IMR-90 (cell line): Measurements from ENCODE around the gene FAM149A. TPM values are rescaled to one million over a fixed set of nuclear protein-coding genes. Genes with fewer than 3 reads are reported as not detected.

ENCODE experiments used
- ATAC-seq: fragments of 200-7000 bp; cut with Tn5 transposase; 2 replicates; pipeline ENCODE4 v1.9.1; 2020; ENCODE audit warnings: low read depth, mild to moderate bottlenecking, moderate library complexity
- BruUV-seq: library from RNA; stranded (reverse); fragments of 400-500 nt; replicated peaks from 2 replicates; lab custom pipeline; 2021; lab: Mats Ljungman, UMichigan
- CTCF ChIA-PET: fragments of 300-600 bp; formaldehyde crosslinking; extraction: SDS; loops from one replicate; lab custom pipeline; 2021; ENCODE audit warnings: antibody characterized with exemption; lab: Yijun Ruan, JAX
- POLR2A ChIA-PET: fragments of 300-600 bp; sonication (Branson Sonifier 250); formaldehyde crosslinking; loops from one replicate; lab custom pipeline; 2022; ENCODE audit warnings: antibody characterized with exemption; ENCODE audit not compliant: unreplicated experiment; lab: Charles Lee
- DNase-seq: peaks from one replicate; pipeline ENCODE4 v3.0.0; 2013
- H2AFZ ChIP-seq: replicated peaks from 2 replicates; pipeline ENCODE3; 2013; ENCODE audit warnings: low read length, mild to moderate bottlenecking; ENCODE audit not compliant: poor library complexity
- H2AK5ac ChIP-seq: 2 replicates; pipeline ENCODE4 v1.6.1; 2013; ENCODE audit warnings: low read depth, low read length, inconsistent platforms
- H2AK9ac ChIP-seq: replicated peaks from 2 replicates; pipeline ENCODE3; 2013; ENCODE audit warnings: mild to moderate bottlenecking, low read depth, low read length, moderate library complexity; ENCODE audit not compliant: poor library complexity
- H2BK120ac ChIP-seq: 2 replicates; pipeline ENCODE4 v1.6.1; 2013; ENCODE audit warnings: low read depth, low read length, inconsistent platforms
- H2BK15ac ChIP-seq: 3 replicates; pipeline ENCODE4 v1.6.1; 2013; ENCODE audit warnings: low read depth, low read length, inconsistent platforms
- H2BK20ac ChIP-seq: 2 replicates; pipeline ENCODE4 v1.6.1; 2013; ENCODE audit warnings: low read depth, mild to moderate bottlenecking, inconsistent platforms, low read length, moderate library complexity
- H2BK5ac ChIP-seq: 2 replicates; pipeline ENCODE4 v1.6.1; 2013; ENCODE audit warnings: mild to moderate bottlenecking, low read depth, low read length, inconsistent platforms; ENCODE audit not compliant: poor library complexity, severe bottlenecking
- H3K14ac ChIP-seq: replicated peaks from 2 replicates; pipeline ENCODE4 v1.6.1; 2013; ENCODE audit warnings: low read depth, low read length, inconsistent platforms
- H3K18ac ChIP-seq: 2 replicates; pipeline ENCODE4 v1.6.1; 2013; ENCODE audit warnings: low read depth, low read length, control low read depth
- H3K23ac ChIP-seq: 2 replicates; pipeline ENCODE4 v1.6.1; 2013; ENCODE audit warnings: low read depth, low read length, inconsistent platforms
- H3K27ac ChIP-seq: 2 replicates; pipeline ENCODE4 v1.5.1; 2013; ENCODE audit warnings: mild to moderate bottlenecking, control low read depth, low read length; ENCODE audit not compliant: insufficient read depth
- H3K27me3 ChIP-seq: 2 replicates; pipeline ENCODE4 v1.6.1; 2013; ENCODE audit warnings: low read length; ENCODE audit not compliant: control insufficient read depth, insufficient read depth
- H3K36me3 ChIP-seq: 2 replicates; pipeline ENCODE4 v1.6.1; 2013; ENCODE audit warnings: low read length, mixed read lengths; ENCODE audit not compliant: control insufficient read depth, insufficient read depth
- H3K4ac ChIP-seq: 2 replicates; pipeline ENCODE4 v1.6.1; 2013; ENCODE audit warnings: low read depth, low read length, inconsistent platforms
- H3K4me1 ChIP-seq: 2 replicates; pipeline ENCODE4 v1.6.1; 2013; ENCODE audit warnings: low read length, mixed read lengths; ENCODE audit not compliant: control insufficient read depth, insufficient read depth
- H3K4me2 ChIP-seq: 2 replicates; pipeline ENCODE4 v1.6.1; 2013; ENCODE audit warnings: low read depth, mild to moderate bottlenecking, control low read depth, low read length, moderate library complexity
- H3K4me3 ChIP-seq: 2 replicates; pipeline ENCODE4 v1.5.1; 2013; ENCODE audit warnings: low read depth, mild to moderate bottlenecking, control low read depth, low read length, moderate library complexity; ENCODE audit not compliant: insufficient read depth
- H3K56ac ChIP-seq: 2 replicates; pipeline ENCODE4 v1.6.1; 2013; ENCODE audit warnings: low read length, inconsistent platforms; ENCODE audit not compliant: insufficient read depth; ENCODE audit errors: extremely low read depth
- H3K79me1 ChIP-seq, 2 experiments: 2 replicates each; pipeline ENCODE4 v1.6.1; 2013; ENCODE audit warnings: low read length in 2 of 2, inconsistent platforms in 1 of 2, low read depth in 1 of 2
- H3K9ac ChIP-seq: 2 replicates; pipeline ENCODE4 v1.6.1; 2013; ENCODE audit warnings: low read depth, low read length, control low read depth
- H3K9me1 ChIP-seq: 2 replicates; pipeline ENCODE4 v1.6.1; 2013; ENCODE audit warnings: low read length, inconsistent platforms; ENCODE audit not compliant: insufficient read depth
- H3K9me3 ChIP-seq: 2 replicates; pipeline ENCODE4 v1.6.1; 2013; ENCODE audit warnings: low read length; ENCODE audit not compliant: control insufficient read depth, insufficient read depth
- H4K20me1 ChIP-seq: 2 replicates; pipeline ENCODE4 v1.6.1; 2013; ENCODE audit warnings: low read length, inconsistent platforms; ENCODE audit not compliant: insufficient read depth
- H4K5ac ChIP-seq: 2 replicates; pipeline ENCODE4 v1.6.1; 2013; ENCODE audit warnings: mild to moderate bottlenecking, low read depth, low read length, control low read depth
- H4K8ac ChIP-seq, 2 experiments: 2 replicates each; pipeline ENCODE4 v1.6.1; 2013; ENCODE audit warnings: low read depth in 2 of 2, low read length in 2 of 2, control low read depth in 1 of 2, inconsistent platforms in 1 of 2
- H4K91ac ChIP-seq: 2 replicates; pipeline ENCODE4 v1.6.1; 2013; ENCODE audit warnings: low read depth, low read length, inconsistent platforms; ENCODE audit not compliant: insufficient read depth
- CHD1 ChIP-seq: IDR thresholded peaks from 2 replicates; pipeline ENCODE4 v1.6.1; 2012; ENCODE audit warnings: low read depth, low read length, improper control_type of control experiment
- MAFK ChIP-seq: IDR thresholded peaks from 2 replicates; pipeline ENCODE4 v1.6.1; 2012; ENCODE audit warnings: low read depth, low read length, improper control_type of control experiment
- NFE2L2 ChIP-seq: fragments of 150-350 bp; IDR thresholded peaks from 2 replicates; pipeline ENCODE4 v1.6.1; 2016; ENCODE audit warnings: low read depth, mild to moderate bottlenecking, low read length
- RAD21 ChIP-seq: IDR thresholded peaks from 2 replicates; pipeline ENCODE4 v1.6.1; 2012; ENCODE audit warnings: low read length, improper control_type of control experiment
- RCOR1 ChIP-seq: IDR thresholded peaks from 2 replicates; pipeline ENCODE4 v1.6.1; 2012; ENCODE audit warnings: mild to moderate bottlenecking, low read length, improper control_type of control experiment; ENCODE audit not compliant: insufficient replicate concordance
- SMC3 ChIP-seq: fragments of 150-350 bp; IDR thresholded peaks from 2 replicates; pipeline ENCODE4 v1.6.1; 2016; ENCODE audit warnings: low read depth, mild to moderate bottlenecking, antibody characterized with exemption, low read length, moderate library complexity
- WGBS, 2 experiments: methylation state at CpG; one replicate each; pipeline versions ENCODE4 v1.1.5 to v1.1.7; 2013; ENCODE audit warnings: missing lambda C conversion rate in 2 of 2; ENCODE audit not compliant: insufficient read length in 1 of 2; ENCODE audit errors: extremely low coverage in 2 of 2; 5-methylcytosine and 5-hydroxymethylcytosine counted together
- dilution Hi-C: fragments of 300-500 bp; cut with HindIII; formaldehyde crosslinking; loops from one replicate; pipeline ENCODE4 v1.14.3; 2018; ENCODE audit warnings: low sequenced_read_pairs; ENCODE audit not compliant: unreplicated experiment
- in situ Hi-C: fragments of 300-500 bp; cut with MboI; formaldehyde crosslinking; loops from 3 replicates; pipeline ENCODE4 v1.14.3; 2019; ENCODE audit warnings: low sequenced_read_pairs, inconsistent platforms, mixed read lengths
- intact Hi-C: fragments of 100-400 bp; cut with micrococcal nuclease; formaldehyde crosslinking; loops from 2 replicates; pipeline ENCODE4 v1.10.0; 2022
- polyA plus RNA-seq, 3 experiments: library from polyadenylated mRNA; depleted of rRNA; stranded (reverse); fragments of >200 nt; gene quantifications; 2 replicates each; pipeline ENCODE4 v1.2.3, GENCODE V29; 2012; ENCODE audit warnings: low replicate concordance in 1 of 3
- total RNA-seq: library from RNA; depleted of rRNA; stranded (reverse); fragments of >200 nt; gene quantifications from 2 replicates; pipeline ENCODE4 v1.2.3, GENCODE V29; 2012
- TF ChIP-seq, protein P1 (sequence below): fragments of 150-350 bp; IDR thresholded peaks from 2 replicates; pipeline ENCODE4 v1.6.1; 2016; ENCODE audit warnings: low read depth, mild to moderate bottlenecking, low read length, moderate library complexity, borderline replicate concordance
- TF ChIP-seq, protein P2 (sequence below): conservative IDR thresholded peaks from 2 replicates; pipeline ENCODE4 v1.5.1; 2012; ENCODE audit warnings: mild to moderate bottlenecking, low read depth, low read length, improper control_type of control experiment

Gene FAM149A
- total and polyA plus RNA-seq, 2 of the 4 experiments (the other 2 are of a cell fraction), result 0.54 to 0.70 TPM

DNA sequence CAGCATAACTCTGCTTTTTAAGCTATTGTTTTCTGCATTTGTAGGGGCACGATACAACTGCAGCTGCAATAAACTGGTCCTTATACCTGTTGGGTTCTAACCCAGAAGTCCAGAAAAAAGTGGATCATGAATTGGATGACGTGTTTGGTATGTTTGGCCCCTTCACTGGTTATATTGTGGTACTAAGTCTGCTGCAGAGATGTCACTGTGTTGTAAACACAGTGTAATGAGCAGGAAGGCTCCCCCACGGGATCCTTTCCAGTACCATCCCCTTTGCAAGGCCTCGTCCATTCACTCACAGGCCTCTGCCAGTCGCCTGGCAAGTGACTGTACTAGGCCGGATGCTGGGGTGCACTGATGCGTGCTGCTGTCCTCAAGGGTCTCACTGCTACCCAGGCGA is 100.7 kb downstream of the FAM149A start:
- H3K4me1 ChIP-seq, result no peaks in the 10 kb centered on the region; the same call in 1 of the 2 replicates
- H2BK5ac ChIP-seq, result no peak overlapping the region
- H2AFZ ChIP-seq, result no peak overlapping the region
- dilution Hi-C loops, result no loop called here
- H3K79me1 ChIP-seq, result no peaks in the 10 kb centered on the region
- peaks cover 4% of the 10 kb centered on the region; the same call in 1 of the 2 replicates for H3K9me1 ChIP-seq
- in situ Hi-C loops, result no loop called here
- no peak overlapping the region for H3K4me2 ChIP-seq
- no peaks in the 10 kb centered on the region for H4K20me1 ChIP-seq
- peaks cover 3% of the 10 kb centered on the region; the same call in 1 of the 2 replicates for H3K9me3 ChIP-seq
- H3K4ac ChIP-seq, result no peak overlapping the region
- H2BK20ac ChIP-seq, result no peak overlapping the region
- WGBS, 2 experiments, result 100% methylated on average over 1 of the region's 8 CpGs; no CpG with 5 or more reads in 1 of the 2 experiments
- no peak overlapping the region for H3K27ac ChIP-seq
- no peak overlapping the region for H2AK9ac ChIP-seq
- no peak overlapping the region for H2BK15ac ChIP-seq
- no peak overlapping the region for H3K23ac ChIP-seq
- ChIA-PET CTCF (no interaction called here), POLR2A (no interaction called here)
- TF ChIP-seq RCOR1 (no peak), NFE2L2 (no peak), RAD21 (no peak), SMC3 (no peak), CHD1 (no peak), MAFK (no peak)
- TF ChIP-seq, protein P1, sequence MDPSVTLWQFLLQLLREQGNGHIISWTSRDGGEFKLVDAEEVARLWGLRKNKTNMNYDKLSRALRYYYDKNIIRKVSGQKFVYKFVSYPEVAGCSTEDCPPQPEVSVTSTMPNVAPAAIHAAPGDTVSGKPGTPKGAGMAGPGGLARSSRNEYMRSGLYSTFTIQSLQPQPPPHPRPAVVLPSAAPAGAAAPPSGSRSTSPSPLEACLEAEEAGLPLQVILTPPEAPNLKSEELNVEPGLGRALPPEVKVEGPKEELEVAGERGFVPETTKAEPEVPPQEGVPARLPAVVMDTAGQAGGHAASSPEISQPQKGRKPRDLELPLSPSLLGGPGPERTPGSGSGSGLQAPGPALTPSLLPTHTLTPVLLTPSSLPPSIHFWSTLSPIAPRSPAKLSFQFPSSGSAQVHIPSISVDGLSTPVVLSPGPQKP, result no peak
- TF ChIP-seq, protein P2, sequence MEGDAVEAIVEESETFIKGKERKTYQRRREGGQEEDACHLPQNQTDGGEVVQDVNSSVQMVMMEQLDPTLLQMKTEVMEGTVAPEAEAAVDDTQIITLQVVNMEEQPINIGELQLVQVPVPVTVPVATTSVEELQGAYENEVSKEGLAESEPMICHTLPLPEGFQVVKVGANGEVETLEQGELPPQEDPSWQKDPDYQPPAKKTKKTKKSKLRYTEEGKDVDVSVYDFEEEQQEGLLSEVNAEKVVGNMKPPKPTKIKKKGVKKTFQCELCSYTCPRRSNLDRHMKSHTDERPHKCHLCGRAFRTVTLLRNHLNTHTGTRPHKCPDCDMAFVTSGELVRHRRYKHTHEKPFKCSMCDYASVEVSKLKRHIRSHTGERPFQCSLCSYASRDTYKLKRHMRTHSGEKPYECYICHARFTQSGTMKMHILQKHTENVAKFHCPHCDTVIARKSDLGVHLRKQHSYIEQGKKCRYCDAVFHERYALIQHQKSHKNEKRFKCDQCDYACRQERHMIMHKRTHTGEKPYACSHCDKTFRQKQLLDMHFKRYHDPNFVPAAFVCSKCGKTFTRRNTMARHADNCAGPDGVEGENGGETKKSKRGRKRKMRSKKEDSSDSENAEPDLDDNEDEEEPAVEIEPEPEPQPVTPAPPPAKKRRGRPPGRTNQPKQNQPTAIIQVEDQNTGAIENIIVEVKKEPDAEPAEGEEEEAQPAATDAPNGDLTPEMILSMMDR, result no peak
- H4K91ac ChIP-seq, result no peak overlapping the region
- H3K18ac ChIP-seq, result no peak overlapping the region
- no peak overlapping the region for H2AK5ac ChIP-seq
- BruUV-seq, result no TSS peak
- no peaks in the 10 kb centered on the region for H3K27me3 ChIP-seq
- intact Hi-C loops, result no loop called here
- no peak overlapping the region for H3K4me3 ChIP-seq
- H3K56ac ChIP-seq, result no peak overlapping the region
- no peak overlapping the region for H3K9ac ChIP-seq
- ATAC-seq (no peak), DNase-seq (no peak)
- no peak overlapping the region for H4K5ac ChIP-seq
- H3K36me3 ChIP-seq, result peaks cover 2% of the 10 kb centered on the region; the same call in 1 of the 2 replicates
- H4K8ac ChIP-seq, result peak overlapping the region in 1 of 2 experiments; percentile 71; a peak in 1 of 4 replicates
- H2BK120ac ChIP-seq, result no peak overlapping the region
- H3K14ac ChIP-seq, result no peak overlapping the region
